K562 (cell line): Measurements from ENCODE around the gene LRP10. TPM values are rescaled to one million over a fixed set of nuclear protein-coding genes. Genes with fewer than 3 reads are reported as not detected.

Source experiments
- ELF2 ChIP-seq: fragments of 250-450 bp; sonication (Bioruptor Pico); IDR thresholded peaks from 2 replicates; pipeline ENCODE4 v1.5.0; 2021; ENCODE audit warnings: mild to moderate bottlenecking
- MIER1 ChIP-seq: fragments of 450-650 bp; IDR thresholded peaks from 2 replicates; pipeline ENCODE4 v1.6.1; 2016; ENCODE audit warnings: antibody characterized with exemption, mild to moderate bottlenecking, low read depth
- POLR3A ChIP-seq: IDR thresholded peaks from 2 replicates; pipeline ENCODE4 v1.6.1; 2011; ENCODE audit warnings: borderline replicate concordance, mild to moderate bottlenecking, moderate library complexity; ENCODE audit not compliant: insufficient read length, insufficient read depth; ENCODE audit errors: extremely low read depth
- SMAD4 ChIP-seq: fragments of 250-450 bp; sonication (Bioruptor Pico); conservative IDR thresholded peaks from 2 replicates; pipeline ENCODE4 v1.8.0; 2021; ENCODE audit warnings: inconsistent platforms, mild to moderate bottlenecking, moderate library complexity
- SNRNP70 ChIP-seq: fragments of 200-400 bp; formaldehyde crosslinking; optimal IDR thresholded peaks from 2 replicates; pipeline ENCODE3; 2017; ENCODE audit warnings: low read depth, low read length
- ZFX ChIP-seq: sonication (generic); formaldehyde crosslinking; IDR thresholded peaks from 2 replicates; pipeline ENCODE4 v1.8.0; 2022; ENCODE audit warnings: mild to moderate bottlenecking, missing genetic modification reagents, moderate library complexity
- ZNF695 ChIP-seq: fragments of 450-650 bp; formaldehyde crosslinking; IDR thresholded peaks from 2 replicates; pipeline ENCODE4 v1.4.0; 2020; ENCODE audit warnings: mild to moderate bottlenecking, moderate library complexity
- polyA plus RNA-seq, 8 experiments: library from polyadenylated mRNA; depleted of rRNA in 4 of 8; stranded (reverse) in 5 of 8; unstranded in 3 of 8; fragments of >200 nt; fragmentation: Nextera tagmentation in 2 of 8; fragmentation: Illumina TruSeq in 1 of 8; extraction: Ambion mirVana in 2 of 8; extraction: Trizol in 1 of 8; gene quantifications; 2 replicates each; pipeline versions ENCODE4 v1.2.1 to v1.2.3, GENCODE V29; 2011 to 2014; ENCODE audit warnings: inconsistent platforms in 1 of 8, missing spikeins in 1 of 8
- total RNA-seq, 7 experiments: library from RNA; depleted of rRNA in 6 of 7; stranded (reverse); fragments of >200 nt in 6 of 7; fragmentation: Illumina TruSeq in 2 of 7; extraction: Trizol in 2 of 7; gene quantifications; 2 replicates each; pipeline versions ENCODE4 v1.2.1 to v1.2.3, GENCODE V29; 2011 to 2021; ENCODE audit warnings: low replicate concordance in 1 of 7
- TF ChIP-seq, protein P1 (sequence below): fragments of 450-650 bp; IDR thresholded peaks from 2 replicates; pipeline ENCODE4 v1.6.1; 2016; ENCODE audit warnings: mild to moderate bottlenecking, moderate library complexity
- TF ChIP-seq, protein P2 (sequence below): conservative IDR thresholded peaks from 2 replicates; pipeline ENCODE4 v1.6.1; 2011; ENCODE audit warnings: low read depth, mild to moderate bottlenecking, low read length; ENCODE audit not compliant: control insufficient read depth

LRP10 gene
- total and polyA plus RNA-seq, 9 of the 15 experiments (the other 6 are each of a cell fraction or from before 2014, with no cell fraction given), result 1.3 to 45.5 (median 10.9) TPM

DNA sequence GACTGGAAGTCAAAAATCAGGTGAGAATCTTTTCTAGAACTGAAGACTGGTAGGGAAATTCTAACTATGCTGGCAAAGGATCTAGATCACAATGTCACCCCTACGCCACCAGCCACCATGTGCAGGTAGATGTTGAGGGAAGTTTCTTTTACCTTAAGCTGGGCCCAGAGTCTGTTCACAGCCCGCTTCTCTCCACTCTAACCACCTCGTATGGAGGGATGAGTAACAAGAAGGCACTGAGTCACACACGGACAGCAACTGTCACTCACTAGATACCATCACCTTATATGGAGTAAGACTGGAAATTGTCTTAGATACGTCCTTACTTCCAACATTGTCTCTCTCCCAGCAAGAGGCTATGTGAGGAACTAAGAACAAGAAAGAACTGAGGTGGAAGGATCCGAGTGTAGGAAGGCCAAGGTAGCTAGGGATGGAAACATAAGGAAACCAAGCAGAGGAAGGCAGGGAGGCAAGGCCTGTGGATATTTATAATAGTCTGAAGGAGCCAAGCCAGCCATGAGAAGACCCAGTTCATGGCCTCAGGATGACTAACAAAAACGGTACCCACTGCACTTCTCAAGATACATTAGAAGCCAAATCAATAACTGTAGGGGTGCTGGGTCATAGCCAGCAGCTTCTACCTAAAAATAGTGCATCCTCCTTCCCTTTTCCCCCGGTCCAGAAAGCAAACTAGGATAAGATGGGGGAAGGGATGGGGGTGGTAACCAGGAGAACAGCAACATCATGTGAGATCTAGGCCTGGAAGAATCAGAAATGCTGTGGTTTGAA lies 27.0 kb downstream of the LRP10 start (continued):
- TF ChIP-seq, protein P1, sequence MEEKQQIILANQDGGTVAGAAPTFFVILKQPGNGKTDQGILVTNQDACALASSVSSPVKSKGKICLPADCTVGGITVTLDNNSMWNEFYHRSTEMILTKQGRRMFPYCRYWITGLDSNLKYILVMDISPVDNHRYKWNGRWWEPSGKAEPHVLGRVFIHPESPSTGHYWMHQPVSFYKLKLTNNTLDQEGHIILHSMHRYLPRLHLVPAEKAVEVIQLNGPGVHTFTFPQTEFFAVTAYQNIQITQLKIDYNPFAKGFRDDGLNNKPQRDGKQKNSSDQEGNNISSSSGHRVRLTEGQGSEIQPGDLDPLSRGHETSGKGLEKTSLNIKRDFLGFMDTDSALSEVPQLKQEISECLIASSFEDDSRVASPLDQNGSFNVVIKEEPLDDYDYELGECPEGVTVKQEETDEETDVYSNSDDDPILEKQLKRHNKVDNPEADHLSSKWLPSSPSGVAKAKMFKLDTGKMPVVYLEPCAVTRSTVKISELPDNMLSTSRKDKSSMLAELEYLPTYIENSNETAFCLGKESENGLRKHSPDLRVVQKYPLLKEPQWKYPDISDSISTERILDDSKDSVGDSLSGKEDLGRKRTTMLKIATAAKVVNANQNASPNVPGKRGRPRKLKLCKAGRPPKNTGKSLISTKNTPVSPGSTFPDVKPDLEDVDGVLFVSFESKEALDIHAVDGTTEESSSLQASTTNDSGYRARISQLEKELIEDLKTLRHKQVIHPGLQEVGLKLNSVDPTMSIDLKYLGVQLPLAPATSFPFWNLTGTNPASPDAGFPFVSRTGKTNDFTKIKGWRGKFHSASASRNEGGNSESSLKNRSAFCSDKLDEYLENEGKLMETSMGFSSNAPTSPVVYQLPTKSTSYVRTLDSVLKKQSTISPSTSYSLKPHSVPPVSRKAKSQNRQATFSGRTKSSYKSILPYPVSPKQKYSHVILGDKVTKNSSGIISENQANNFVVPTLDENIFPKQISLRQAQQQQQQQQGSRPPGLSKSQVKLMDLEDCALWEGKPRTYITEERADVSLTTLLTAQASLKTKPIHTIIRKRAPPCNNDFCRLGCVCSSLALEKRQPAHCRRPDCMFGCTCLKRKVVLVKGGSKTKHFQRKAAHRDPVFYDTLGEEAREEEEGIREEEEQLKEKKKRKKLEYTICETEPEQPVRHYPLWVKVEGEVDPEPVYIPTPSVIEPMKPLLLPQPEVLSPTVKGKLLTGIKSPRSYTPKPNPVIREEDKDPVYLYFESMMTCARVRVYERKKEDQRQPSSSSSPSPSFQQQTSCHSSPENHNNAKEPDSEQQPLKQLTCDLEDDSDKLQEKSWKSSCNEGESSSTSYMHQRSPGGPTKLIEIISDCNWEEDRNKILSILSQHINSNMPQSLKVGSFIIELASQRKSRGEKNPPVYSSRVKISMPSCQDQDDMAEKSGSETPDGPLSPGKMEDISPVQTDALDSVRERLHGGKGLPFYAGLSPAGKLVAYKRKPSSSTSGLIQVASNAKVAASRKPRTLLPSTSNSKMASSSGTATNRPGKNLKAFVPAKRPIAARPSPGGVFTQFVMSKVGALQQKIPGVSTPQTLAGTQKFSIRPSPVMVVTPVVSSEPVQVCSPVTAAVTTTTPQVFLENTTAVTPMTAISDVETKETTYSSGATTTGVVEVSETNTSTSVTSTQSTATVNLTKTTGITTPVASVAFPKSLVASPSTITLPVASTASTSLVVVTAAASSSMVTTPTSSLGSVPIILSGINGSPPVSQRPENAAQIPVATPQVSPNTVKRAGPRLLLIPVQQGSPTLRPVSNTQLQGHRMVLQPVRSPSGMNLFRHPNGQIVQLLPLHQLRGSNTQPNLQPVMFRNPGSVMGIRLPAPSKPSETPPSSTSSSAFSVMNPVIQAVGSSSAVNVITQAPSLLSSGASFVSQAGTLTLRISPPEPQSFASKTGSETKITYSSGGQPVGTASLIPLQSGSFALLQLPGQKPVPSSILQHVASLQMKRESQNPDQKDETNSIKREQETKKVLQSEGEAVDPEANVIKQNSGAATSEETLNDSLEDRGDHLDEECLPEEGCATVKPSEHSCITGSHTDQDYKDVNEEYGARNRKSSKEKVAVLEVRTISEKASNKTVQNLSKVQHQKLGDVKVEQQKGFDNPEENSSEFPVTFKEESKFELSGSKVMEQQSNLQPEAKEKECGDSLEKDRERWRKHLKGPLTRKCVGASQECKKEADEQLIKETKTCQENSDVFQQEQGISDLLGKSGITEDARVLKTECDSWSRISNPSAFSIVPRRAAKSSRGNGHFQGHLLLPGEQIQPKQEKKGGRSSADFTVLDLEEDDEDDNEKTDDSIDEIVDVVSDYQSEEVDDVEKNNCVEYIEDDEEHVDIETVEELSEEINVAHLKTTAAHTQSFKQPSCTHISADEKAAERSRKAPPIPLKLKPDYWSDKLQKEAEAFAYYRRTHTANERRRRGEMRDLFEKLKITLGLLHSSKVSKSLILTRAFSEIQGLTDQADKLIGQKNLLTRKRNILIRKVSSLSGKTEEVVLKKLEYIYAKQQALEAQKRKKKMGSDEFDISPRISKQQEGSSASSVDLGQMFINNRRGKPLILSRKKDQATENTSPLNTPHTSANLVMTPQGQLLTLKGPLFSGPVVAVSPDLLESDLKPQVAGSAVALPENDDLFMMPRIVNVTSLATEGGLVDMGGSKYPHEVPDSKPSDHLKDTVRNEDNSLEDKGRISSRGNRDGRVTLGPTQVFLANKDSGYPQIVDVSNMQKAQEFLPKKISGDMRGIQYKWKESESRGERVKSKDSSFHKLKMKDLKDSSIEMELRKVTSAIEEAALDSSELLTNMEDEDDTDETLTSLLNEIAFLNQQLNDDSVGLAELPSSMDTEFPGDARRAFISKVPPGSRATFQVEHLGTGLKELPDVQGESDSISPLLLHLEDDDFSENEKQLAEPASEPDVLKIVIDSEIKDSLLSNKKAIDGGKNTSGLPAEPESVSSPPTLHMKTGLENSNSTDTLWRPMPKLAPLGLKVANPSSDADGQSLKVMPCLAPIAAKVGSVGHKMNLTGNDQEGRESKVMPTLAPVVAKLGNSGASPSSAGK, result no peak
- TF ChIP-seq, protein P2, sequence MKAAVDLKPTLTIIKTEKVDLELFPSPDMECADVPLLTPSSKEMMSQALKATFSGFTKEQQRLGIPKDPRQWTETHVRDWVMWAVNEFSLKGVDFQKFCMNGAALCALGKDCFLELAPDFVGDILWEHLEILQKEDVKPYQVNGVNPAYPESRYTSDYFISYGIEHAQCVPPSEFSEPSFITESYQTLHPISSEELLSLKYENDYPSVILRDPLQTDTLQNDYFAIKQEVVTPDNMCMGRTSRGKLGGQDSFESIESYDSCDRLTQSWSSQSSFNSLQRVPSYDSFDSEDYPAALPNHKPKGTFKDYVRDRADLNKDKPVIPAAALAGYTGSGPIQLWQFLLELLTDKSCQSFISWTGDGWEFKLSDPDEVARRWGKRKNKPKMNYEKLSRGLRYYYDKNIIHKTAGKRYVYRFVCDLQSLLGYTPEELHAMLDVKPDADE, result no peak
- no peak for TF ChIP-seq SNRNP70
- TF ChIP-seq MIER1, result no peak
- TF ChIP-seq ZNF695 (CRISPR knock-in tag), result no peak
- TF ChIP-seq ELF2 (CRISPR knock-in tag), result no peak
- no peak for TF ChIP-seq POLR3A
- peak; percentile 25 for TF ChIP-seq ZFX (CRISPR knock-in tag)
- no peak for TF ChIP-seq SMAD4 (CRISPR knock-in tag)
